Brain microvascular endothelial cell (primary cell): ENCODE measurements around the gene ELP2.

Experiments
- DNase-seq: peaks from one replicate; pipeline ENCODE4 v3.0.0-alpha.2; 2020
- H3K27ac ChIP-seq: fragments of 250-450 bp; sonication (Bioruptor Pico); 2 replicates; pipeline ENCODE4 v1.5.1; 2020; ENCODE audit warnings: mild to moderate bottlenecking, moderate library complexity
- H3K27me3 ChIP-seq: fragments of 250-450 bp; sonication (Bioruptor Pico); replicated peaks from 2 replicates; pipeline ENCODE4 v1.5.1; 2020; ENCODE audit warnings: mild to moderate bottlenecking
- H3K36me3 ChIP-seq: fragments of 250-450 bp; sonication (Bioruptor Pico); replicated peaks from 2 replicates; pipeline ENCODE4 v1.5.1; 2020; ENCODE audit warnings: mild to moderate bottlenecking
- H3K4me3 ChIP-seq: 2 replicates; pipeline ENCODE4 v1.5.1; 2011; ENCODE audit warnings: low read depth, mild to moderate bottlenecking, control low read depth, low read length, moderate library complexity
- in situ Hi-C: cut with HindIII; loops from 2 replicates; pipeline ENCODE4 v1.10.0; 2017; ENCODE audit warnings: low sequenced_read_pairs, low pct_ligation_motif_present
- TF ChIP-seq, protein P1 (sequence below): IDR thresholded peaks from 2 replicates; pipeline ENCODE4 v1.5.1; 2011; ENCODE audit warnings: low read depth, mild to moderate bottlenecking, moderate library complexity, low read length, control low read depth, inconsistent platforms; ENCODE audit errors: missing control alignments

ELP2 gene

DNA sequence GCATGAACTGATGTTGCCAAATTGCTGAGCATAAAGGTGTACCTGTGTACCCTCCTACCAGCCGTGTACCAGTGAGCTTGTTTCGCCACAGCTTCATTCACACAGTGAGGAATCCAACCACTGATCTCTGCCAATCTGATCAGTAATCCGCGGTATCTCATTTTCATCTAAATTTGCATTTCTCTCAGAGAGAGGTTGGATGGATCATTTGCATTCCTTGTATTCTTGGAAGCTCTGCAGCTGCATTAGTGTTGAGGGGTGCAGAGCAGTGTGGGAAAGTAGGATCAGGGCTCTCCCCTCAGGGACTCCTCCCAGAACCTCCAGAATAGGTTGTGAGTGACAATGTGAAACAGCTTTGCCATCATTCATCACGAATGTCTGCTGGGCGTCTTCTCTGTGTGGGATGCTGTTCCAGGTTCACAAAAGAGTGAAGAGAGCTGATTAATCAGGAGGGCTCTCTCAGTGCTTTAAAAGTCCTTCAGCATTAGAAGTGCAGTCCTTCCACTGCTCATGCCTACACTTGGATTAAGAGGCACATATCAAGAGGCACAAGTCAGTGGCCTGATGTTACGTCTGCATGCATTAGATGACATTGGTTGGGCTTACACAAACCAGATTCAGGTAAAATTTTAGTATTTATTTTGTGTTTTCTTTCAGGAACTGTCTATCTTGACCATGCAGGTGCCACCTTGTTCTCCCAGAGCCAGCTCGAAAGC is 65.1 kb downstream of the ELP2 start:
- no peak overlapping the region for H3K27ac ChIP-seq
- TF ChIP-seq, protein P1, sequence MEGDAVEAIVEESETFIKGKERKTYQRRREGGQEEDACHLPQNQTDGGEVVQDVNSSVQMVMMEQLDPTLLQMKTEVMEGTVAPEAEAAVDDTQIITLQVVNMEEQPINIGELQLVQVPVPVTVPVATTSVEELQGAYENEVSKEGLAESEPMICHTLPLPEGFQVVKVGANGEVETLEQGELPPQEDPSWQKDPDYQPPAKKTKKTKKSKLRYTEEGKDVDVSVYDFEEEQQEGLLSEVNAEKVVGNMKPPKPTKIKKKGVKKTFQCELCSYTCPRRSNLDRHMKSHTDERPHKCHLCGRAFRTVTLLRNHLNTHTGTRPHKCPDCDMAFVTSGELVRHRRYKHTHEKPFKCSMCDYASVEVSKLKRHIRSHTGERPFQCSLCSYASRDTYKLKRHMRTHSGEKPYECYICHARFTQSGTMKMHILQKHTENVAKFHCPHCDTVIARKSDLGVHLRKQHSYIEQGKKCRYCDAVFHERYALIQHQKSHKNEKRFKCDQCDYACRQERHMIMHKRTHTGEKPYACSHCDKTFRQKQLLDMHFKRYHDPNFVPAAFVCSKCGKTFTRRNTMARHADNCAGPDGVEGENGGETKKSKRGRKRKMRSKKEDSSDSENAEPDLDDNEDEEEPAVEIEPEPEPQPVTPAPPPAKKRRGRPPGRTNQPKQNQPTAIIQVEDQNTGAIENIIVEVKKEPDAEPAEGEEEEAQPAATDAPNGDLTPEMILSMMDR = no peak
- no peak overlapping the region for H3K4me3 ChIP-seq
- no peaks in the 10 kb centered on the region for H3K27me3 ChIP-seq
- no peak for DNase-seq
- H3K36me3 ChIP-seq = no peaks in the 10 kb centered on the region
- in situ Hi-C loops = no loop called here

DNA sequence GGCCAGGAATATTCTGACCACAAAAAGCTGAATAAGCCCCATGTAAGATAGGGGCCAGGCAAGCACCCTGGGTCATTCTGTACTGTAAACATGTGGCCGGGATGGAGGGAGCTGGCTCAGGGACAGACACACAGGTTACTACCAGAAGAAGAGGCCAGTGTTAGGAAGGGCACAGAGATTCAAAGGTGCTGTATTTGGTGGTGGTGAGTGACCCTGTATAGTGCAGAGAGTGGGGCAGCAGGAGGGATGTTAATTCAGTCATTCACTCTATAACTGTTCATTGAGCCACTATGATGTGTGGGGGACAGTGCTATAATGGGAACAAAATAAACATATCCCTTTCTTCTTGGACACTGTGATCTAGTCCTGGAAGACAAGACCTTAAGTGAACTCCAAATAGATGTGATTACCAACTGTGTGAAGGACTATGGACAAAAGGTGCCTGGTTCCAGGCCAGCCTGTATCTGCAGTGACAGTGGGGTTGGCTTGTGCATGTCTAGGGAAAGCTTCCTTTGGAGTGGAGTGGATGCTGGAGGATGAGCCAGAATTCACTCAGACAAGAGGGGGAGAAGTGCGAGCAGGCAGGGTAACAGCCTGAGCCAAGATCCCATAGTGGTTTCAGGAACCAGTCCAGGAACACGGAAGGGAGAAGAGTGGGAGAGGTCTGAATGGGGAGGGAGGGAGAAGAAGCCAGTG is 65.9 kb downstream of the ELP2 start:
- Histone ChIP-seq H3K4me3 (no peak overlapping the region), H3K36me3 (no peaks in the 10 kb centered on the region), H3K27me3 (no peaks in the 10 kb centered on the region), H3K27ac (no peak overlapping the region)
- no peak for DNase-seq
- TF ChIP-seq, protein P1 = no peak
- in situ Hi-C loops = no loop called here

DNA sequence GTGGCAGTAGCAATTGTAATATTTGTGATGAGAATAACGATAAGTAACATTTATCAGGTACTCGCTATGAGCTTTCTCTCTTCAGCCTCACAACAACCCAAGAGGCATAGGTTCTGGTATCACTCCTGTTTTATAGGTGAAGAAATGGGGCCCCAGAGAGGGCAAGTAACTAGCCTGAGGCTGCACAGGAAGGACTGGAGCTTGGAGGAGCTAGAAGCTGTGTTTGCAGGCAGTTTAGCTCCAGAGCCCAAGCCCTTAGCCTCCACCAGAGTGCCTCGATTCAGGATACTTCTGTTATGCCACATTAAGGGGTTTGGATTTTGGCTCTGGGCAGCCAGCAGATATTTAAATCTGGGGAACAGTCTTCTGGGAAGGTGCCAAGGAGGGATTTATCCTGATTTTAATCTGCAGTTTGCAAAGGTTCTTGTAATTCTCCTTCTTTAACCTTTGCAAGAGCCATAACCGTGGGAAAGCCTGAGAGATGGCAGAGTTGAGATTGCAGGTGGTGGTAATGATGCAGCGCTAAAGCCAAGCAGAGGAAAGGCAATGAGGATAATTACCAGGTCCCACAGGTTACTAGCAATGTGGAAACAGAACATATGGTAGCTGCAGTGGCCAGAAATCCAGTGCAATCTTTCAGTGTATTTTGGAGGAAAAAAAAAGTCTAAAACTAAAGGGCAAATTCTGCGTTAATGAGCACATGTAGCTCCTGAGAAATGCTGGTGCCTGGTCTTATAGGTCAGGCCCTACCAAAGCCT is 66.7 kb downstream of the ELP2 start:
- H3K27me3 ChIP-seq = no peaks in the 10 kb centered on the region
- no peak overlapping the region for H3K27ac ChIP-seq
- no peak for DNase-seq
- H3K4me3 ChIP-seq = no peak overlapping the region
- in situ Hi-C loops = no loop called here
- TF ChIP-seq, protein P1 = no peak
- H3K36me3 ChIP-seq = no peaks in the 10 kb centered on the region

DNA sequence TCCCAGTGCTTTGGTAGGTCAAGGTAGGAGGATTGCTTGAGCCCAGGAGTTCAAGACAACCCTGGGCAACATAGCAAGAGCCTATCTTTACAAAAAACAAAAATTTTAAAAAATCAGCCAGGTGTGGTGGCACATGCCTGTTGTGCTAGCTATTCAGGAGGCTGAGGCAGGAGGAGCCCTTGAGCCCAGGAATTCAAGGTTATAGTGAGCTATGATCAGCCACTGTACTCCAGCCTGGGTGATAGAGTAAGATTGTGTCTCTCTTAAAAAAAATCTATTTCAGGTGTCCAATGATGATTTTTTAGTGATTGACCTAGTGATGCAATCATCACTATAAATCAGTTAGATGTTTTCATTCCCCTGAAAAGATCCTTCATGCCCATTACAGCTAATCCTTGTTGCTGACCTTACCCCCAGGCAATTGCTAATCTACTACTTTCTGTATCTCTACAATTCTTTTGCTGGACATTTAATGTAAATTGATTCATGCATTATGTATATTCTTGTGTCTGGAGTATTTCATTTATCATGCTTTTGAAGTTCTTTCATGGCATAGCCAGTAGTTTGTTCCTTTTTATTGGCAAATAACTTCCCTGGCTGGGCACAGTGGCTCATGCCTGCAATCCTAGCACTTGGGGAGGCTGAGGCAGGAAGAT is 67.9 kb downstream of the ELP2 start:
- no peaks in the 10 kb centered on the region for H3K36me3 ChIP-seq
- DNase-seq = no peak
- no peak overlapping the region for H3K4me3 ChIP-seq
- no peak overlapping the region for H3K27ac ChIP-seq
- in situ Hi-C loops = no loop called here
- TF ChIP-seq, protein P1 = no peak
- no peaks in the 10 kb centered on the region for H3K27me3 ChIP-seq

DNA sequence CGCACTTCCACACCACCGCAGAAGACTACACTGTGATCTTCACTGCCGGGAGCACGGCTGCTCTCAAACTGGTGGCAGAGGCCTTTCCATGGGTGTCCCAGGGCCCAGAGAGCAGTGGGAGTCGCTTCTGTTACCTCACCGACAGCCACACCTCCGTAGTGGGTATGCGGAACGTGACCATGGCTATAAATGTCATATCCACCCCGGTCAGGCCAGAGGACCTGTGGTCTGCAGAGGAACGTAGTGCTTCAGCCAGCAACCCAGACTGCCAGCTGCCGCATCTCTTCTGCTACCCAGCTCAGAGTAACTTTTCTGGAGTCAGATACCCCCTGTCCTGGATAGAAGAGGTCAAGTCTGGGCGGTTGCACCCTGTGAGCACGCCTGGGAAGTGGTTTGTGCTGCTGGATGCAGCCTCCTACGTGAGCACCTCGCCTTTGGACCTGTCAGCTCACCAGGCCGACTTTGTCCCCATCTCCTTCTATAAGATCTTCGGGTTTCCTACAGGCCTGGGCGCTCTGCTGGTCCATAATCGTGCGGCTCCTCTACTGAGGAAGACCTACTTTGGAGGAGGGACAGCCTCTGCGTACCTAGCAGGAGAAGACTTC is 70.1 kb downstream of the ELP2 start:
- no peak for DNase-seq
- Histone ChIP-seq H3K27ac (no peak overlapping the region), H3K27me3 (no peaks in the 10 kb centered on the region), H3K4me3 (no peak overlapping the region), H3K36me3 (no peaks in the 10 kb centered on the region)
- in situ Hi-C loops = no loop called here
- TF ChIP-seq, protein P1 = no peak
